K562 (cell line): Measurements from ENCODE around the gene GABARAP. TPM values are rescaled to one million over a fixed set of nuclear protein-coding genes. Genes with fewer than 3 reads are reported as not detected.
A peak's percentile ranks its signal among the peaks of the same experiment; 100 is the strongest.

Source experiments
- BMI1 ChIP-seq: fragments of 150-350 bp; IDR thresholded peaks from 2 replicates; pipeline ENCODE4 v1.6.1; 2014; ENCODE audit warnings: low read length
- C11orf30 ChIP-seq: fragments of 450-650 bp; IDR thresholded peaks from 2 replicates; pipeline ENCODE4 v1.6.1; 2016; ENCODE audit warnings: low read depth, mild to moderate bottlenecking
- CBX2 ChIP-seq: fragments of 200-600 bp; sonication (generic); IDR thresholded peaks from one replicate; pipeline ENCODE4 v1.6.1; 2012; ENCODE audit warnings: mild to moderate bottlenecking, low read length, inconsistent platforms; ENCODE audit not compliant: insufficient read depth, poor library complexity, severe bottlenecking
- CSDE1 ChIP-seq, 2 experiments: fragments of 450-650 bp; IDR thresholded peaks; 2 replicates each; pipeline ENCODE4 v1.6.1; 2016; ENCODE audit warnings: mild to moderate bottlenecking in 1 of 2
- KDM1A ChIP-seq, 2 experiments: fragments of 450-650 bp; IDR thresholded peaks; 2 replicates each; pipeline ENCODE4 v1.6.1; 2016; ENCODE audit warnings: mild to moderate bottlenecking in 2 of 2
- KLF16 ChIP-seq: IDR thresholded peaks from 2 replicates; pipeline ENCODE4 v1.6.1; 2016; ENCODE audit warnings: antibody characterized with exemption
- RAD21 ChIP-seq, 2 experiments: fragments of 250-450 bp in 1 of 2; fragments of 450-650 bp in 1 of 2; sonication (Bioruptor Pico) in 1 of 2; formaldehyde crosslinking in 1 of 2; IDR thresholded peaks in 1 of 2; conservative IDR thresholded peaks in 1 of 2; 2 replicates each; pipeline versions ENCODE4 v1.4.0 to v1.8.0; 2020 to 2022; ENCODE audit warnings: mild to moderate bottlenecking in 2 of 2, moderate library complexity in 1 of 2
- RFX1 ChIP-seq: fragments of 450-650 bp; IDR thresholded peaks from 2 replicates; pipeline ENCODE4 v1.6.1; 2016; ENCODE audit warnings: mild to moderate bottlenecking, moderate library complexity
- TRIM25 ChIP-seq: fragments of 450-650 bp; IDR thresholded peaks from 2 replicates; pipeline ENCODE4 v1.7.0; 2016; ENCODE audit warnings: borderline replicate concordance
- TRIM28 ChIP-seq: fragments of 450-650 bp; IDR thresholded peaks from 2 replicates; pipeline ENCODE4 v1.6.1; 2017
- polyA plus RNA-seq, 8 experiments: library from polyadenylated mRNA; depleted of rRNA in 4 of 8; stranded (reverse) in 5 of 8; unstranded in 3 of 8; fragments of >200 nt; fragmentation: Nextera tagmentation in 2 of 8; fragmentation: Illumina TruSeq in 1 of 8; extraction: Ambion mirVana in 2 of 8; extraction: Trizol in 1 of 8; gene quantifications; 2 replicates each; pipeline versions ENCODE4 v1.2.1 to v1.2.3, GENCODE V29; 2011 to 2014; ENCODE audit warnings: inconsistent platforms in 1 of 8, missing spikeins in 1 of 8
- total RNA-seq, 7 experiments: library from RNA; depleted of rRNA in 6 of 7; stranded (reverse); fragments of >200 nt in 6 of 7; fragmentation: Illumina TruSeq in 2 of 7; extraction: Trizol in 2 of 7; gene quantifications; 2 replicates each; pipeline versions ENCODE4 v1.2.1 to v1.2.3, GENCODE V29; 2011 to 2021; ENCODE audit warnings: low replicate concordance in 1 of 7
- TF ChIP-seq, protein P1 (sequence below), 2 experiments: fragments of 450-650 bp; formaldehyde crosslinking in 1 of 2; IDR thresholded peaks; 2 replicates each; pipeline versions ENCODE4 v1.4.0 to v1.6.1; 2014 to 2020; ENCODE audit warnings: mild to moderate bottlenecking in 2 of 2, borderline replicate concordance in 1 of 2, low read depth in 1 of 2
- TF ChIP-seq, protein P2 (sequence below), 3 experiments: IDR thresholded peaks in 2 of 3; conservative IDR thresholded peaks in 1 of 3; 2 replicates each; pipeline ENCODE4 v1.5.1; 2011 to 2012; ENCODE audit warnings: low read length in 3 of 3, mild to moderate bottlenecking in 3 of 3, control low read depth in 2 of 3, improper control_type of control experiment in 1 of 3, inconsistent platforms in 1 of 3, low read depth in 1 of 3, mixed read lengths in 1 of 3, moderate library complexity in 1 of 3; ENCODE audit not compliant: insufficient read depth in 2 of 3

The GABARAP gene
- total and polyA plus RNA-seq, 9 of the 15 experiments (the other 6 are each of a cell fraction or from before 2014, with no cell fraction given): 47.5 to 373 (median 152) TPM

DNA sequence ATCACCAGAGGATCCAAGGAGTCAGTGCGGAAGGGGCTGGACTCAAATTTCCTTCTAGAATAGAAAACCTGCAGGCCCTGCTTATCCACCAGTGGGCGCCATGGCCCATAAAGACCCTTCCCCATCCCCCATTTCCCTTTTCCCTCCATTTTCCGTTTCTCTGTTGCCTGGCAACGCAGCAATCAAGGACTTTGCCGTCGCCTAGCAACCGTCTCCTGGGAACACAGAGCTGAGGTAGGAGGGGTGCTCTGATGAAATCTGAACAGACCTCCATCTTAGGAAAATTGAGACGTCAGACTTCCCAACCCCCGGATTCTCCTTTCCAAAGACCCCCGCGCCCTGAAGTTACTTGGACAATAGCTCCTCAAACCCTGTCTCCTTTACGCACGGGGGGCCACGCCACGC lies 28.4 kb downstream of the GABARAP start (continued):
- TF ChIP-seq, protein P1, sequence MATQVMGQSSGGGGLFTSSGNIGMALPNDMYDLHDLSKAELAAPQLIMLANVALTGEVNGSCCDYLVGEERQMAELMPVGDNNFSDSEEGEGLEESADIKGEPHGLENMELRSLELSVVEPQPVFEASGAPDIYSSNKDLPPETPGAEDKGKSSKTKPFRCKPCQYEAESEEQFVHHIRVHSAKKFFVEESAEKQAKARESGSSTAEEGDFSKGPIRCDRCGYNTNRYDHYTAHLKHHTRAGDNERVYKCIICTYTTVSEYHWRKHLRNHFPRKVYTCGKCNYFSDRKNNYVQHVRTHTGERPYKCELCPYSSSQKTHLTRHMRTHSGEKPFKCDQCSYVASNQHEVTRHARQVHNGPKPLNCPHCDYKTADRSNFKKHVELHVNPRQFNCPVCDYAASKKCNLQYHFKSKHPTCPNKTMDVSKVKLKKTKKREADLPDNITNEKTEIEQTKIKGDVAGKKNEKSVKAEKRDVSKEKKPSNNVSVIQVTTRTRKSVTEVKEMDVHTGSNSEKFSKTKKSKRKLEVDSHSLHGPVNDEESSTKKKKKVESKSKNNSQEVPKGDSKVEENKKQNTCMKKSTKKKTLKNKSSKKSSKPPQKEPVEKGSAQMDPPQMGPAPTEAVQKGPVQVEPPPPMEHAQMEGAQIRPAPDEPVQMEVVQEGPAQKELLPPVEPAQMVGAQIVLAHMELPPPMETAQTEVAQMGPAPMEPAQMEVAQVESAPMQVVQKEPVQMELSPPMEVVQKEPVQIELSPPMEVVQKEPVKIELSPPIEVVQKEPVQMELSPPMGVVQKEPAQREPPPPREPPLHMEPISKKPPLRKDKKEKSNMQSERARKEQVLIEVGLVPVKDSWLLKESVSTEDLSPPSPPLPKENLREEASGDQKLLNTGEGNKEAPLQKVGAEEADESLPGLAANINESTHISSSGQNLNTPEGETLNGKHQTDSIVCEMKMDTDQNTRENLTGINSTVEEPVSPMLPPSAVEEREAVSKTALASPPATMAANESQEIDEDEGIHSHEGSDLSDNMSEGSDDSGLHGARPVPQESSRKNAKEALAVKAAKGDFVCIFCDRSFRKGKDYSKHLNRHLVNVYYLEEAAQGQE (IDR thresholded peaks at IDR 0.05; ENCODE audit: borderline replicate concordance): no peak; the same call in 1 of the 2 replicates
- TF ChIP-seq, protein P1 (CRISPR knock-in tag; IDR thresholded peaks at IDR 0.05; ENCODE audit: low read depth): no peak
- TF ChIP-seq RFX1: peak; percentile 99
- TF ChIP-seq RAD21 (CRISPR knock-in tag; conservative IDR thresholded peaks at IDR 0.05 in 1 of 2, IDR thresholded peaks at IDR 0.05 in 1 of 2): peak in 1 of 2 experiments; percentile 29; a peak in 1 of 4 replicates
- TF ChIP-seq KDM1A (IDR thresholded peaks at IDR 0.05): peak; percentile 60 to 70; a peak in 3 of 4 replicates
- TF ChIP-seq KLF16: 0 out of 2 replicates have a peak, but pooled peaks have one; percentile 5
- TF ChIP-seq, protein P2, sequence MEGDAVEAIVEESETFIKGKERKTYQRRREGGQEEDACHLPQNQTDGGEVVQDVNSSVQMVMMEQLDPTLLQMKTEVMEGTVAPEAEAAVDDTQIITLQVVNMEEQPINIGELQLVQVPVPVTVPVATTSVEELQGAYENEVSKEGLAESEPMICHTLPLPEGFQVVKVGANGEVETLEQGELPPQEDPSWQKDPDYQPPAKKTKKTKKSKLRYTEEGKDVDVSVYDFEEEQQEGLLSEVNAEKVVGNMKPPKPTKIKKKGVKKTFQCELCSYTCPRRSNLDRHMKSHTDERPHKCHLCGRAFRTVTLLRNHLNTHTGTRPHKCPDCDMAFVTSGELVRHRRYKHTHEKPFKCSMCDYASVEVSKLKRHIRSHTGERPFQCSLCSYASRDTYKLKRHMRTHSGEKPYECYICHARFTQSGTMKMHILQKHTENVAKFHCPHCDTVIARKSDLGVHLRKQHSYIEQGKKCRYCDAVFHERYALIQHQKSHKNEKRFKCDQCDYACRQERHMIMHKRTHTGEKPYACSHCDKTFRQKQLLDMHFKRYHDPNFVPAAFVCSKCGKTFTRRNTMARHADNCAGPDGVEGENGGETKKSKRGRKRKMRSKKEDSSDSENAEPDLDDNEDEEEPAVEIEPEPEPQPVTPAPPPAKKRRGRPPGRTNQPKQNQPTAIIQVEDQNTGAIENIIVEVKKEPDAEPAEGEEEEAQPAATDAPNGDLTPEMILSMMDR (IDR thresholded peaks at IDR 0.05 in 2 of 3, conservative IDR thresholded peaks at IDR 0.05 in 1 of 3; ENCODE audit: insufficient read depth in 2 of 3, low read depth in 1 of 3, low read length in 3 of 3): peak; percentile 47 to 60 (median 49); a peak in 5 of 6 replicates
- peak; percentile 96 for TF ChIP-seq BMI1
- TF ChIP-seq TRIM25: no peak
- TF ChIP-seq C11orf30: no peak
- TF ChIP-seq CSDE1 (IDR thresholded peaks at IDR 0.05): peak in 1 of 2 experiments; percentile 98; a peak in 2 of 4 replicates
- TF ChIP-seq TRIM28: 0 out of 2 replicates have a peak, but pooled peaks have one; percentile 17
- TF ChIP-seq CBX2: no peak
- TF ChIP-seq, all 486 proteins: peak for 28
